Regular cardiac myocyte (primary cell): ENCODE results near the gene OR1M1. TPM values are rescaled to one million over a fixed set of nuclear protein-coding genes. Genes with fewer than 3 reads are reported as not detected.

ENCODE experiments used
- total RNA-seq: library from RNA; depleted of rRNA; stranded (reverse); fragments of >200 nt; gene quantifications from 2 replicates; pipeline ENCODE4 v1.2.3, GENCODE V29; 2014

Gene OR1M1, protein sequence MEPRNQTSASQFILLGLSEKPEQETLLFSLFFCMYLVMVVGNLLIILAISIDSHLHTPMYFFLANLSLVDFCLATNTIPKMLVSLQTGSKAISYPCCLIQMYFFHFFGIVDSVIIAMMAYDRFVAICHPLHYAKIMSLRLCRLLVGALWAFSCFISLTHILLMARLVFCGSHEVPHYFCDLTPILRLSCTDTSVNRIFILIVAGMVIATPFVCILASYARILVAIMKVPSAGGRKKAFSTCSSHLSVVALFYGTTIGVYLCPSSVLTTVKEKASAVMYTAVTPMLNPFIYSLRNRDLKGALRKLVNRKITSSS
- total RNA-seq: not detected in 2 replicates

DNA sequence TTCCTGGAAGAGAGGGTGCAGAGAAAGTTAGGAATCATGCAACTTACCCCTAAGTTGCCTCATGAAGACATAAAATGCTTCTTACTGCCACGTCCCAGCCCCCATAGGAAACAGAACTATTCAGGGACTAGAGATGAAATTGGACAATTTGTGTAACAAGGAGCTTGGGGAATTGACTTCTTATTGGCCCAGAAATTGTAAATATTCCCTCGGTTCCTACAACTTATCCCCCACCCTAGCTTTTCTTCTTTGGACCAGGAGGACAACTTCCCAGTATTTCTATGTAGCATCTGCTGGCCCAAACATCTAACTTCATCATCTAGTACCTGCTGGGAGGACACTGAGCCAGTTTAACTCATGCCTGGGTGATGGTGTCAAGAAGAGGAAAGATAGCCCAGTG, at the start of gene OR1M1:
OR1M1 (plus strand) TSS at position 301 of the 400 bp plus-strand sequence. CDS start 6,184 bp downstream, outside the sequence.

DNA sequence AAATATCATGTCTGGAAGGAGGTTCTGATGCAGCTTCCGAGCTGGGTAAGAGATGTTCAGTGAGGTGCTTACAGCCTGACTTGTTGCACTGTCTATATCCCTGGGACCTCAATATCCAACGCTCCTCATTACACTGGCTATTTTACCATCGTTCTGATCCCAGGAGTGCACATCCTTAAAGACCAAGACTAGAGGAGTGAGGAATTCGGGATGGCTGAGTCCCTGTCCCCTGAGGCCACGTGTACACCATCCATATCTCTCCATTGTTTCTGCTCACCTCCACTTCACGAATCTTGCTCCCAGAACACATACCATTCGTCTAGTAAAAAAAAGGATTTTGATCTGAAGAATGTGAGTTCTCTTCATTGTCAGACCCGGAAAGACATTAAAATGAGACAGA, 20.5 kb downstream of the OR1M1 start, which contains the start of gene OR7G2:
OR7G2 (minus strand) TSS at position 101 of the 400 bp plus-strand sequence. CDS start 4,232 bp downstream, outside the sequence.

DNA sequence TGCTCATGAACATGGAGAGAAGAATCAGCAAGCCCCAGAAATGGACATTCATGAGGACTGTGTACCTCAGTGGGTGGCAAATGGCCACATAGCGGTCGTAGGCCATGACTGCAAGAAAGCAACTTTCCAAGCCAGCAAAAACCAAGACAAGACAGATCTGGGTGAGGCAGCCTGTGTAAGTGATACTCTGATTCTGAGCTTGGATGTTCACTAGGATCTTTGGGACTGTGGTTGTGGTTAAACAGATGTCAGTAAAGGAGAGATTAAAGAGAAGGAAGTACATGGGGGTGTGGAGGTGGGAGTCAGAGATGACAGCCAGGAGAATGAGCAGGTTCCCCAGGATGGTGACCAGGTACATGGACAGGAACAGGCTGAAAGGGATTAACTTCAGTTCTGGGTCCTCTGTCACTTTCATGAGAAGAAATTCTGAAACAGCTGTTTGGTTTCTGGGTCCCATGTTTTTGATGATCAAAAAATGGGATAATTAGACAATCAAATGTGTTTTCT, 28.5 kb downstream of the OR1M1 start, which contains the start of gene OR7G1:
OR7G1 (minus strand) TSS at position 457 of the 507 bp plus-strand sequence; CDS start at position 457, 0 bp downstream.

DNA sequence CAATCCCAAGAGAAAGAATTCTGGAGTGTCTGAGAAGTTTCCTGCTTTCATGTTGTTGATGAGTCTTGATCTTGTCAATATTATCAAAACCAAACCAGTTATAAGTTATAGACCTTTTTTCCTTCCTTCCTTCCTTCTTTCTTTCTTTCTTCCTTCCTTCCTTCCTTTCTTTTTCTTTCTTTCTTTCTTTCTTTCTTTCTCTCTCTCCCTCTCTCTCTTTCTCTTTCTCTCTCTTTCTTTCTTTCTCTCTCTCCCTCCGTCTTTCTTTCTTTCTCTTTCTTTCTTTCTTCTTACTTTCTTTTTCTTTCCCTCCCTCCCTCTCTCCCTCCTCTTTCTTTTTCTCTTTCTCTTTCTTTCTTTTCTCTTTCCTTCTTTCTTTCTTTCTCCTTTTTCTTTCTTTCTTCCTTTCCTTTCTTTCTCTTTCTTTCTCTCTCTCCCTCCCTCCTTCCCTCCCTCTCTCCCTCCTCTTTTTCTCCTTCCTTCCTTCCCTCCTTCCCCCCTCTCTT, 40.1 kb downstream of the OR1M1 start, which contains the start of gene OR7G3:
OR7G3 (minus strand) TSS at position 51 of the 506 bp plus-strand sequence; CDS start at position 51, 0 bp downstream.

DNA sequence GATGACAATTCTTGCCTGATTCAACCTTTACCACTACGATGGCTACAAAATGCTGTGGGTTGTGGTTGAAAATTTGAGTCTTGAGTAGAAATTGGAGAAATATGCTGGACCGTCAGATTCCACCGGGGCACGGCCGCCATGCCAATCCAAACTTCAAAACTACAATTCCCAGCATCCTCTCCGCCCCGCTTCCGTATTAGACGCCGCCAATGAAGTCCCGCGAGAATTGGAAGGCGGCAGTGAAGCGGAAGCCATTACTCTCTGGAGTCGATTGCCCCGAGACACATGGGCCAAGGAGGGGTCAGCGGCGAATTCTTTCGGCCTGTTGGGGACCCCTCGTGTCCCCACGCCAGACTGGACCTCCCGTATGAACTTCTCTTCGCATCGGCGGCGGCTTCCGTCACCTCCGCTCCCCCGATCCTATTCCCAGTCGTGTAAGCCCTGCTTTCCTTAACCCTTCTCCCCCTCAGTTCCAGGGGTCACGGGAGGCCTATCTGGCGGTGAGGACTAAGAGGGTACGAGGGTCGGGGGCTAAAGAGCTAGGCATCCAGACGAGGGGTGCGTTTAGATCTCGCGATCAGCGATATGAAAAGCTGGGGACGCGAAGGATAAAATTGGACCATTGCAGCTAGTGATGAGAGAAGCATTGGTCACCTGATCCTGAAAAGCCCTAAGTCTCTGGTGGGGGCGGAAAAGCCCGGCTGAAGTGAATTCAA, 53.5 kb downstream of the OR1M1 start, which contains the start of gene ZNF317:
ZNF317 (plus strand) TSS at position 239 of the 716 bp plus-strand sequence. CDS start 15,620 bp downstream, outside the sequence.

Other genes with a start within 250 kb of the OR1M1 start
- under 0.01 TPM in 1 of 2 replicates, not detected in the other for gene MUC16, start 76.7 kb upstream of the OR1M1 start, total RNA-seq
- gene OR7G2, start 20.4 kb downstream of the OR1M1 start, total RNA-seq: not detected in 2 replicates
- not detected in 2 replicates for gene OR7G1, start 28.7 kb downstream of the OR1M1 start, total RNA-seq
- not detected in 2 replicates for gene OR7G3, start 39.9 kb downstream of the OR1M1 start, total RNA-seq
- gene ZNF317, start 53.3 kb downstream of the OR1M1 start, total RNA-seq: 13.2 and 14.4 TPM in 2 replicates
- gene OR7D2, start 91.9 kb downstream of the OR1M1 start, total RNA-seq: not detected in 2 replicates
- gene OR7D4, start 132.5 kb downstream of the OR1M1 start, total RNA-seq: not detected in 2 replicates
- gene OR7E24, start 163.9 kb downstream of the OR1M1 start, total RNA-seq: not detected in 2 replicates
- 15.1 and 21.7 TPM in 2 replicates for gene ZNF699, start 222.8 kb downstream of the OR1M1 start, total RNA-seq
- gene ZNF559, start 237.1 kb downstream of the OR1M1 start, total RNA-seq: 11.5 and 12.7 TPM in 2 replicates